ENCODE results near the gene CNOT2. TPM values are rescaled to one million over a fixed set of nuclear protein-coding genes. Genes with fewer than 3 reads are reported as not detected.

The CNOT2 gene
- total RNA-seq, 1 experiment from 2014 or later = 99.4 TPM

Other genes starting within 250 kb of the CNOT2 start
- under 0.01 and 0.20 TPM in 2 replicates for gene KCNMB4, start 122.9 kb downstream of the CNOT2 start, total RNA-seq (2014; rRNA removed; shearing (Covaris generic))